WTC11 (cell line): Measurements from ENCODE around the gene ATP11A. TPM values are rescaled to one million over a fixed set of nuclear protein-coding genes. Genes with fewer than 3 reads are reported as not detected.

Source experiments
- ATAC-seq: fragments of 200-7000 bp; cut with Tn5 transposase; 2 replicates; pipeline ENCODE4 v1.10.0; 2021; ENCODE audit warnings: mild to moderate bottlenecking, moderate library complexity
- CTCF ChIA-PET: fragments of 300-600 bp; sonication (Branson Sonifier 250); formaldehyde crosslinking; loops from one replicate; lab custom pipeline; 2021; ENCODE audit warnings: antibody characterized with exemption; lab: Charles Lee
- POLR2A ChIA-PET: fragments of 350-600 bp; sonication (Branson Sonifier 250); formaldehyde crosslinking; loops from one replicate; lab custom pipeline; 2021; ENCODE audit warnings: antibody characterized with exemption; lab: Charles Lee
- DNase-seq: peaks from one replicate; pipeline ENCODE4 v3.0.0; 2021; ENCODE audit warnings: low spot score
- H3K27ac Mint-ChIP-seq: 2 replicates; pipeline ENCODE4 v1.8.0; 2021; ENCODE audit warnings: mixed read lengths
- H3K27me3 Mint-ChIP-seq: 2 replicates; pipeline ENCODE4 v1.8.0; 2021; ENCODE audit warnings: low read depth, mild to moderate bottlenecking, moderate library complexity, mixed read lengths
- H3K36me3 Mint-ChIP-seq: 2 replicates; pipeline ENCODE4 v1.8.0; 2021; ENCODE audit warnings: mixed read lengths
- H3K4me1 Mint-ChIP-seq: 2 replicates; pipeline ENCODE4 v1.8.0; 2022; ENCODE audit warnings: mixed read lengths
- H3K4me3 Mint-ChIP-seq: 2 replicates; pipeline ENCODE4 v1.8.0; 2021; ENCODE audit warnings: mild to moderate bottlenecking, moderate library complexity, mixed read lengths
- H3K9me3 Mint-ChIP-seq: 2 replicates; pipeline ENCODE4 v1.8.0; 2021; ENCODE audit warnings: mixed read lengths
- ATF1 ChIP-seq: sonication (generic); formaldehyde crosslinking; IDR thresholded peaks from 2 replicates; pipeline ENCODE4 v1.8.1; 2023; ENCODE audit warnings: mild to moderate bottlenecking, moderate library complexity, missing genetic modification reagents
- CBFB ChIP-seq: sonication (generic); formaldehyde crosslinking; IDR thresholded peaks from 2 replicates; pipeline ENCODE4 v1.8.1; 2022; ENCODE audit warnings: mild to moderate bottlenecking, low read depth, missing genetic modification reagents
- EMX1 ChIP-seq: fragments of 250-450 bp; sonication (Bioruptor Pico); IDR thresholded peaks from 2 replicates; pipeline ENCODE4 v1.8.0; 2021; ENCODE audit warnings: mild to moderate bottlenecking
- FOXK1 ChIP-seq: sonication (generic); formaldehyde crosslinking; IDR thresholded peaks from 2 replicates; pipeline ENCODE4 v1.8.0; 2022; ENCODE audit warnings: mild to moderate bottlenecking, moderate library complexity, missing genetic modification reagents
- FOXP1 ChIP-seq: sonication (generic); formaldehyde crosslinking; IDR thresholded peaks from 2 replicates; pipeline ENCODE4 v1.8.0; 2022; ENCODE audit warnings: missing genetic modification reagents, mild to moderate bottlenecking, moderate library complexity, borderline replicate concordance
- GABPB1 ChIP-seq: sonication (generic); formaldehyde crosslinking; IDR thresholded peaks from 2 replicates; pipeline ENCODE4 v1.8.1; 2023; ENCODE audit warnings: mild to moderate bottlenecking, missing genetic modification reagents
- GTF2I ChIP-seq: fragments of 250-450 bp; sonication (Bioruptor Pico); conservative IDR thresholded peaks from 2 replicates; pipeline ENCODE4 v1.4.0; 2021; ENCODE audit warnings: mild to moderate bottlenecking
- NFYB ChIP-seq: sonication (generic); formaldehyde crosslinking; conservative IDR thresholded peaks from 2 replicates; pipeline ENCODE4 v1.8.0; 2022; ENCODE audit warnings: low read depth, missing genetic modification reagents
- NR3C1 ChIP-seq: sonication (generic); formaldehyde crosslinking; conservative IDR thresholded peaks from 2 replicates; pipeline ENCODE4 v1.8.1; 2023; ENCODE audit warnings: low read depth, mild to moderate bottlenecking, missing genetic modification reagents
- PRRX2 ChIP-seq: fragments of 250-450 bp; sonication (Bioruptor Pico); IDR thresholded peaks from 2 replicates; pipeline ENCODE4 v1.8.0; 2021; ENCODE audit warnings: mild to moderate bottlenecking
- RORB ChIP-seq: fragments of 250-450 bp; sonication (Bioruptor Pico); IDR thresholded peaks from 2 replicates; pipeline ENCODE4 v1.9.0; 2021; ENCODE audit warnings: mild to moderate bottlenecking
- SMAD3 ChIP-seq: sonication (generic); formaldehyde crosslinking; IDR thresholded peaks from 2 replicates; pipeline ENCODE4 v1.8.0; 2022; ENCODE audit warnings: missing genetic modification reagents, mild to moderate bottlenecking, borderline replicate concordance
- ZNF138 ChIP-seq: sonication (generic); formaldehyde crosslinking; conservative IDR thresholded peaks from 2 replicates; pipeline ENCODE4 v1.8.1; 2022; ENCODE audit warnings: mild to moderate bottlenecking, moderate library complexity, missing genetic modification reagents
- ZNF219 ChIP-seq: sonication (generic); formaldehyde crosslinking; IDR thresholded peaks from 2 replicates; pipeline ENCODE4 v1.8.0; 2023; ENCODE audit warnings: missing genetic modification reagents, mild to moderate bottlenecking, borderline replicate concordance
- ZNF416 ChIP-seq: fragments of 250-450 bp; sonication (Bioruptor Pico); IDR thresholded peaks from 2 replicates; pipeline ENCODE4 v1.9.0; 2021; ENCODE audit warnings: mild to moderate bottlenecking, inconsistent platforms
- ZNF671 ChIP-seq: fragments of 250-450 bp; sonication (Bioruptor Pico); IDR thresholded peaks from 2 replicates; pipeline ENCODE4 v1.8.0; 2021; ENCODE audit warnings: mild to moderate bottlenecking
- total RNA-seq: library from RNA; stranded (reverse); gene quantifications from 3 replicates; pipeline ENCODE4 v1.2.3, GENCODE V29; 2021
- TF ChIP-seq, protein P1 (sequence below): sonication (generic); formaldehyde crosslinking; IDR thresholded peaks from 2 replicates; pipeline ENCODE4 v1.8.1; 2022; ENCODE audit warnings: low read depth, mild to moderate bottlenecking, moderate library complexity, missing genetic modification reagents, borderline replicate concordance
- TF ChIP-seq, protein P2 (sequence below): sonication (generic); formaldehyde crosslinking; IDR thresholded peaks from 2 replicates; pipeline ENCODE4 v1.8.1; 2023; ENCODE audit warnings: mild to moderate bottlenecking, moderate library complexity, missing genetic modification reagents
- TF ChIP-seq, protein P3 (sequence below): sonication (generic); formaldehyde crosslinking; IDR thresholded peaks from 2 replicates; pipeline ENCODE4 v1.8.0; 2023; ENCODE audit warnings: missing genetic modification reagents
- TF ChIP-seq, protein P4 (sequence below): sonication (generic); formaldehyde crosslinking; IDR thresholded peaks from 2 replicates; pipeline ENCODE4 v1.8.0; 2022; ENCODE audit warnings: mild to moderate bottlenecking, missing genetic modification reagents
- TF ChIP-seq, protein P5 (sequence below): sonication (generic); formaldehyde crosslinking; IDR thresholded peaks from 2 replicates; pipeline ENCODE4 v1.8.0; 2022; ENCODE audit warnings: missing genetic modification reagents
- TF ChIP-seq, protein P6 (sequence below): sonication (generic); formaldehyde crosslinking; conservative IDR thresholded peaks from 2 replicates; pipeline ENCODE4 v1.8.1; 2022; ENCODE audit warnings: mild to moderate bottlenecking, missing genetic modification reagents
- TF ChIP-seq, protein P7 (sequence below): fragments of 250-450 bp; sonication (Bioruptor Pico); IDR thresholded peaks from 2 replicates; pipeline ENCODE4 v1.9.0; 2021; ENCODE audit warnings: moderate library complexity, mild to moderate bottlenecking, inconsistent platforms, borderline replicate concordance

The ATP11A gene
- total RNA-seq, 1 experiment from 2014 or later = 100 TPM

DNA sequence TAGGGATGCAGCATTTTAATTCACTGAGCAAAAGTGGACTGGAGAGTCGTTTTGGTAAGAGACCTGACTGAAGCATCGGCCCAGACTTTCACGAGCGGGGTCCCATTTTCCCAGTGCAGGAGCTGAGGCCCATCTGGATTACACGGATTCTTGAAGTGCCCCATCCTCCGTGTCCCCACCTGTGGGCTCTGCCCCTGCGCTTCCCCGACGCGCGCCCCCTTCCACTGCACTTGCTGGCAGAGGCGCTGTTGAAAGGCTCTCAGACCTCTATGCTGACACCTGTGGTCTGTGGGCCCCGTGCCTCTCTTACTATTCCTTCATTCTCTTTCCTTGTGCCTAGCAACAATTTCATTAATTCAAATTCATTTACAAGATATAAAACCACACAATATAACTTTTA, 228.9 kb downstream of the ATP11A start (continued):
- TF ChIP-seq, protein P1, sequence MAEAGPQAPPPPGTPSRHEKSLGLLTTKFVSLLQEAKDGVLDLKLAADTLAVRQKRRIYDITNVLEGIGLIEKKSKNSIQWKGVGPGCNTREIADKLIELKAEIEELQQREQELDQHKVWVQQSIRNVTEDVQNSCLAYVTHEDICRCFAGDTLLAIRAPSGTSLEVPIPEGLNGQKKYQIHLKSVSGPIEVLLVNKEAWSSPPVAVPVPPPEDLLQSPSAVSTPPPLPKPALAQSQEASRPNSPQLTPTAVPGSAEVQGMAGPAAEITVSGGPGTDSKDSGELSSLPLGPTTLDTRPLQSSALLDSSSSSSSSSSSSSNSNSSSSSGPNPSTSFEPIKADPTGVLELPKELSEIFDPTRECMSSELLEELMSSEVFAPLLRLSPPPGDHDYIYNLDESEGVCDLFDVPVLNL (CRISPR knock-in tag) = no peak
- no peak for TF ChIP-seq FOXK1 (CRISPR knock-in tag)
- TF ChIP-seq ZNF219 (CRISPR knock-in tag) = no peak
- no peak for TF ChIP-seq FOXP1 (CRISPR knock-in tag)
- TF ChIP-seq GTF2I (CRISPR knock-in tag) = no peak
- no peak for TF ChIP-seq CBFB (CRISPR knock-in tag)
- TF ChIP-seq, protein P2, sequence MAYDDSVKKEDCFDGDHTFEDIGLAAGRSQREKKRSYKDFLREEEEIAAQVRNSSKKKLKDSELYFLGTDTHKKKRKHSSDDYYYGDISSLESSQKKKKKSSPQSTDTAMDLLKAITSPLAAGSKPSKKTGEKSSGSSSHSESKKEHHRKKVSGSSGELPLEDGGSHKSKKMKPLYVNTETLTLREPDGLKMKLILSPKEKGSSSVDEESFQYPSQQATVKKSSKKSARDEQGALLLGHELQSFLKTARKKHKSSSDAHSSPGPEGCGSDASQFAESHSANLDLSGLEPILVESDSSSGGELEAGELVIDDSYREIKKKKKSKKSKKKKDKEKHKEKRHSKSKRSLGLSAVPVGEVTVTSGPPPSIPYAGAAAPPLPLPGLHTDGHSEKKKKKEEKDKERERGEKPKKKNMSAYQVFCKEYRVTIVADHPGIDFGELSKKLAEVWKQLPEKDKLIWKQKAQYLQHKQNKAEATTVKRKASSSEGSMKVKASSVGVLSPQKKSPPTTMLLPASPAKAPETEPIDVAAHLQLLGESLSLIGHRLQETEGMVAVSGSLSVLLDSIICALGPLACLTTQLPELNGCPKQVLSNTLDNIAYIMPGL (CRISPR knock-in tag) = no peak
- no peak for TF ChIP-seq ZNF671 (CRISPR knock-in tag)

DNA sequence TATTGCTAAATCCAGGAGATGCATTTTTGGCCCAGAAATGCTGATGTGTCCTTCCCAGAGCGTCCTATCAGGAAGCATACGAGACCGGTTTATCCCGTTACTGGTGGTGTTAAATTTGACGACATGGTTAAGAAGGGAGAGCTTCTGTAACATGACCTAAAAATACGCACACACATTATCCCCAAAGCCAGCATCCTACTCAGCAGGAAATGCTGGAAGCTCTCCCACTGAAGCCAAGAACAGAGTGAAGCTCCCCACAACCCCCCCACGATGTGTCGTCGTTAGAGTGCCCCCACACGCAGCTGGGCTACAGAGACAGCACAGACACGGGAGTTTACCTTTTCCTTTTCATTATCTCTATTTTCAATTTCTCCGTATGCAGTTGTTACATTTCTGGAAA, 234.1 kb downstream of the ATP11A start:
- H3K4me1 Mint-ChIP-seq = peaks cover 14% of the 10 kb centered on the region
- peaks cover 20% of the 10 kb centered on the region for H3K9me3 Mint-ChIP-seq
- CTCF ChIA-PET = no interaction called here
- POLR2A ChIA-PET = no interaction called here
- DNase-seq (no peak), ATAC-seq (no peak)
- no peak overlapping the region for H3K27ac Mint-ChIP-seq
- TF ChIP-seq, protein P3, sequence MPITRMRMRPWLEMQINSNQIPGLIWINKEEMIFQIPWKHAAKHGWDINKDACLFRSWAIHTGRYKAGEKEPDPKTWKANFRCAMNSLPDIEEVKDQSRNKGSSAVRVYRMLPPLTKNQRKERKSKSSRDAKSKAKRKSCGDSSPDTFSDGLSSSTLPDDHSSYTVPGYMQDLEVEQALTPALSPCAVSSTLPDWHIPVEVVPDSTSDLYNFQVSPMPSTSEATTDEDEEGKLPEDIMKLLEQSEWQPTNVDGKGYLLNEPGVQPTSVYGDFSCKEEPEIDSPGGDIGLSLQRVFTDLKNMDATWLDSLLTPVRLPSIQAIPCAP = no peak
- TF ChIP-seq RORB (CRISPR knock-in tag) (no peak), GABPB1 (no peak)
- H3K4me3 Mint-ChIP-seq = no peak overlapping the region
- no peaks in the 10 kb centered on the region for H3K27me3 Mint-ChIP-seq
- peaks cover 17% of the 10 kb centered on the region for H3K36me3 Mint-ChIP-seq

DNA sequence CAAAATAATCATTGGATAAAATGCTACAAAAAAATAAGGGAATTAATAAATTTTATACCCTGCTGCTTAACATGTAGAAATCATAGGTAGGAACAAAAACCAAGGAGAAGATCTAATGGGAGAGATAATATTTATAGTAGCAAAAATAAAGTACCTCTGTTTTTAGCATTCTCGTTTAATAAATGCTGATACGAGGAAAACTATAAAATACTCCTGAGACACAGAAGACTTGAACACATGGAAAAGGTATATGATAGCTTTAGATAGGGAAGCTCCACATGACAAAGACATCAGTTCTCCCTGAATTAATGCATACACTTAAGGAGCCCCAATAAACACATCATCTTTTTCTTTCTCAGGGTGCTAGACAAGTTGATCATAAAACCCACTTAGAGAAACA, 234.5 kb downstream of the ATP11A start:
- Mint-ChIP-seq H3K27me3 (no peaks in the 10 kb centered on the region), H3K36me3 (peaks cover 17% of the 10 kb centered on the region), H3K4me1 (peaks cover 17% of the 10 kb centered on the region), H3K4me3 (no peak overlapping the region), H3K27ac (no peak overlapping the region), H3K9me3 (peaks cover 20% of the 10 kb centered on the region)
- DNase-seq (no peak), ATAC-seq (no peak)
- CTCF ChIA-PET = no interaction called here
- POLR2A ChIA-PET = no interaction called here
- TF ChIP-seq, protein P4, sequence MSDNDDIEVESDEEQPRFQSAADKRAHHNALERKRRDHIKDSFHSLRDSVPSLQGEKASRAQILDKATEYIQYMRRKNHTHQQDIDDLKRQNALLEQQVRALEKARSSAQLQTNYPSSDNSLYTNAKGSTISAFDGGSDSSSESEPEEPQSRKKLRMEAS (CRISPR knock-in tag) = no peak
- no peak for TF ChIP-seq NFYB (CRISPR knock-in tag)
- TF ChIP-seq, protein P5, sequence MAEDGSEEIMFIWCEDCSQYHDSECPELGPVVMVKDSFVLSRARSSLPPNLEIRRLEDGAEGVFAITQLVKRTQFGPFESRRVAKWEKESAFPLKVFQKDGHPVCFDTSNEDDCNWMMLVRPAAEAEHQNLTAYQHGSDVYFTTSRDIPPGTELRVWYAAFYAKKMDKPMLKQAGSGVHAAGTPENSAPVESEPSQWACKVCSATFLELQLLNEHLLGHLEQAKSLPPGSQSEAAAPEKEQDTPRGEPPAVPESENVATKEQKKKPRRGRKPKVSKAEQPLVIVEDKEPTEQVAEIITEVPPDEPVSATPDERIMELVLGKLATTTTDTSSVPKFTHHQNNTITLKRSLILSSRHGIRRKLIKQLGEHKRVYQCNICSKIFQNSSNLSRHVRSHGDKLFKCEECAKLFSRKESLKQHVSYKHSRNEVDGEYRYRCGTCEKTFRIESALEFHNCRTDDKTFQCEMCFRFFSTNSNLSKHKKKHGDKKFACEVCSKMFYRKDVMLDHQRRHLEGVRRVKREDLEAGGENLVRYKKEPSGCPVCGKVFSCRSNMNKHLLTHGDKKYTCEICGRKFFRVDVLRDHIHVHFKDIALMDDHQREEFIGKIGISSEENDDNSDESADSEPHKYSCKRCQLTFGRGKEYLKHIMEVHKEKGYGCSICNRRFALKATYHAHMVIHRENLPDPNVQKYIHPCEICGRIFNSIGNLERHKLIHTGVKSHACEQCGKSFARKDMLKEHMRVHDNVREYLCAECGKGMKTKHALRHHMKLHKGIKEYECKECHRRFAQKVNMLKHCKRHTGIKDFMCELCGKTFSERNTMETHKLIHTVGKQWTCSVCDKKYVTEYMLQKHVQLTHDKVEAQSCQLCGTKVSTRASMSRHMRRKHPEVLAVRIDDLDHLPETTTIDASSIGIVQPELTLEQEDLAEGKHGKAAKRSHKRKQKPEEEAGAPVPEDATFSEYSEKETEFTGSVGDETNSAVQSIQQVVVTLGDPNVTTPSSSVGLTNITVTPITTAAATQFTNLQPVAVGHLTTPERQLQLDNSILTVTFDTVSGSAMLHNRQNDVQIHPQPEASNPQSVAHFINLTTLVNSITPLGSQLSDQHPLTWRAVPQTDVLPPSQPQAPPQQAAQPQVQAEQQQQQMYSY (CRISPR knock-in tag) = no peak
- TF ChIP-seq, protein P2 (CRISPR knock-in tag) = no peak
- TF ChIP-seq PRRX2 (CRISPR knock-in tag) = no peak
- TF ChIP-seq, protein P6, sequence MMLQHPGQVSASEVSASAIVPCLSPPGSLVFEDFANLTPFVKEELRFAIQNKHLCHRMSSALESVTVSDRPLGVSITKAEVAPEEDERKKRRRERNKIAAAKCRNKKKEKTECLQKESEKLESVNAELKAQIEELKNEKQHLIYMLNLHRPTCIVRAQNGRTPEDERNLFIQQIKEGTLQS (CRISPR knock-in tag) = no peak
- TF ChIP-seq ZNF416 (CRISPR knock-in tag) = no peak
- TF ChIP-seq SMAD3 (CRISPR knock-in tag) = no peak
- TF ChIP-seq ZNF138 (CRISPR knock-in tag) = no peak
- TF ChIP-seq, protein P7, sequence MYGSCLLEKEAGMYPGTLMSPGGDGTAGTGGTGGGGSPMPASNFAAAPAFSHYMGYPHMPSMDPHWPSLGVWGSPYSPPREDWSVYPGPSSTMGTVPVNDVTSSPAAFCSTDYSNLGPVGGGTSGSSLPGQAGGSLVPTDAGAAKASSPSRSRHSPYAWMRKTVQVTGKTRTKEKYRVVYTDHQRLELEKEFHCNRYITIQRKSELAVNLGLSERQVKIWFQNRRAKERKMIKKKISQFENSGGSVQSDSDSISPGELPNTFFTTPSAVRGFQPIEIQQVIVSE (CRISPR knock-in tag) = no peak
- no peak for TF ChIP-seq ZNF219 (CRISPR knock-in tag)
- TF ChIP-seq NR3C1 (CRISPR knock-in tag) = no peak
- no peak for TF ChIP-seq EMX1 (CRISPR knock-in tag)
- no peak for TF ChIP-seq ATF1 (CRISPR knock-in tag)
